GM12878 (cell line): ENCODE measurements around the gene FBXL15. TPM values are rescaled to one million over a fixed set of nuclear protein-coding genes. Genes with fewer than 3 reads are reported as not detected.
"Not testable (repeated sequence)": the region's sequence is repeated elsewhere in the genome, so short reads cannot be mapped to it uniquely, and the experiment has no call there.

Experiments used
- ATAC-seq: fragments of 200-7000 bp; cut with Tn5 transposase; 3 replicates; pipeline ENCODE4 v1.9.1; 2020; ENCODE audit warnings: mild to moderate bottlenecking, moderate library complexity
- BruUV-seq: library from RNA; stranded (reverse); fragments of 400-500 nt; replicated peaks from 2 replicates; lab custom pipeline; 2021; lab: Mats Ljungman, UMichigan
- CTCF ChIA-PET: fragments of 300-600 bp; sonication (Branson Sonifier 250); formaldehyde crosslinking; extraction: SDS; loops from one replicate; lab custom pipeline; 2021; ENCODE audit warnings: inconsistent platforms; lab: Yijun Ruan, JAX
- POLR2A ChIA-PET: fragments of 350-600 bp; formaldehyde crosslinking; extraction: SDS; loops from one replicate; lab custom pipeline; 2021; ENCODE audit warnings: inconsistent platforms; lab: Charles Lee
- RAD21 ChIA-PET: fragments of 300-600 bp; sonication (Branson Sonifier 250); formaldehyde crosslinking; loops from one replicate; lab custom pipeline; 2023; ENCODE audit warnings: antibody characterized with exemption; ENCODE audit not compliant: unreplicated experiment; lab: Charles Lee
- SMC1A ChIA-PET: fragments of 300-600 bp; sonication (Branson Sonifier 250); formaldehyde crosslinking; loops from one replicate; lab custom pipeline; 2023; ENCODE audit not compliant: unreplicated experiment, uncharacterized antibody; lab: Charles Lee
- DNase-seq: peaks from one replicate; pipeline ENCODE4 v3.0.0-alpha.2; 2011; ENCODE audit warnings: low read depth, low spot score
- FAIRE-seq: peaks from 3 replicates; lab custom pipeline; 2011; peaks lifted over from hg19 to GRCh38; lab: Jason Lieb, UNC
- H2AFZ ChIP-seq: 2 replicates; pipeline ENCODE4 v1.6.0; 2011; ENCODE audit warnings: low read depth, low read length, control low read depth; ENCODE audit not compliant: control insufficient read depth
- H3K27ac ChIP-seq: 2 replicates; pipeline ENCODE4 v1.5.1; 2011; ENCODE audit warnings: control low read depth; ENCODE audit not compliant: control insufficient read depth, insufficient read depth
- H3K27me3 ChIP-seq, 2 experiments: replicated peaks in 1 of 2; 2 replicates each; pipeline versions ENCODE4 v1.6.0 to v1.6.1; 2011; ENCODE audit warnings: low read length in 1 of 2; ENCODE audit not compliant: control insufficient read depth in 2 of 2, insufficient read depth in 2 of 2
- H3K36me3 ChIP-seq, 2 experiments: 2 replicates each; pipeline ENCODE4 v1.5.1; 2011; ENCODE audit warnings: low read length in 1 of 2; ENCODE audit not compliant: control insufficient read depth in 2 of 2, insufficient read depth in 2 of 2
- H3K4me1 ChIP-seq: 2 replicates; pipeline ENCODE4 v1.6.1; 2011; ENCODE audit warnings: mild to moderate bottlenecking, low read length, moderate library complexity, mixed read lengths; ENCODE audit not compliant: control insufficient read depth, insufficient read depth
- H3K4me2 ChIP-seq: 2 replicates; pipeline ENCODE4 v1.6.0; 2011; ENCODE audit warnings: control low read depth; ENCODE audit not compliant: control insufficient read depth, insufficient read depth
- H3K4me3 ChIP-seq: fragments of 200-600 bp; sonication (generic); 2 replicates; pipeline ENCODE4 v1.5.1; 2016
- H3K79me2 ChIP-seq: 2 replicates; pipeline ENCODE4 v1.6.0; 2011; ENCODE audit warnings: low read length; ENCODE audit not compliant: control insufficient read depth, insufficient read depth
- H3K9ac ChIP-seq: 2 replicates; pipeline ENCODE4 v1.8.0; 2011; ENCODE audit warnings: low read length, control low read depth, mixed read lengths; ENCODE audit not compliant: control insufficient read depth, insufficient read depth
- H3K9me3 ChIP-seq: replicated peaks from 3 replicates; pipeline ENCODE4 v1.5.1; 2011; ENCODE audit warnings: mild to moderate bottlenecking, low read length; ENCODE audit not compliant: control insufficient read depth, insufficient read depth
- H4K20me1 ChIP-seq: 2 replicates; pipeline ENCODE4 v1.6.0; 2011; ENCODE audit not compliant: control insufficient read depth, insufficient read depth
- CHD2 ChIP-seq: IDR thresholded peaks from 2 replicates; pipeline ENCODE4 v1.6.1; 2011; ENCODE audit warnings: low read depth, low read length, improper control_type of control experiment, borderline replicate concordance
- EED ChIP-seq: sonication (generic); IDR thresholded peaks from 2 replicates; pipeline ENCODE4 v1.6.1; 2016; ENCODE audit warnings: antibody characterized with exemption, low read depth
- ESRRA ChIP-seq: IDR thresholded peaks from 2 replicates; pipeline ENCODE4 v1.6.1; 2012; ENCODE audit warnings: mild to moderate bottlenecking, low read length, improper control_type of control experiment
- MYB ChIP-seq: fragments of 150-350 bp; IDR thresholded peaks from 2 replicates; pipeline ENCODE4 v1.6.1; 2014; ENCODE audit warnings: mild to moderate bottlenecking, low read depth, low read length, borderline replicate concordance
- PAX5 ChIP-seq: IDR thresholded peaks from 2 replicates; pipeline ENCODE4 v1.6.1; 2011; ENCODE audit warnings: low read depth, low read length, borderline replicate concordance
- SIX5 ChIP-seq: IDR thresholded peaks from 2 replicates; pipeline ENCODE4 v1.6.1; 2011; ENCODE audit warnings: mild to moderate bottlenecking, low read depth, low read length, moderate library complexity; ENCODE audit not compliant: severe bottlenecking
- SUPT20H ChIP-seq: IDR thresholded peaks from 2 replicates; pipeline ENCODE4 v1.6.1; 2011; ENCODE audit warnings: low read depth, mild to moderate bottlenecking, low read length, moderate library complexity, borderline replicate concordance; ENCODE audit not compliant: control insufficient read depth
- WGBS: methylation state at CpG from one replicate; pipeline ENCODE4 v1.1.6; 2016; ENCODE audit warnings: low lambda C conversion rate; ENCODE audit not compliant: insufficient replicate concordance, insufficient coverage; ENCODE audit errors: missing lambda C conversion rate; 5-methylcytosine and 5-hydroxymethylcytosine counted together
- in situ Hi-C: fragments of 300-500 bp; cut with MboI; formaldehyde crosslinking; loops from 9 replicates; pipeline ENCODE4 v1.14.3; 2018; ENCODE audit warnings: mixed read lengths
- intact Hi-C: fragments of 100-400 bp; cut with micrococcal nuclease; formaldehyde crosslinking; loops from one replicate; pipeline ENCODE4 v1.14.2; 2022; ENCODE audit not compliant: unreplicated experiment
- polyA plus RNA-seq, 11 experiments: library from polyadenylated mRNA; depleted of rRNA in 4 of 11; unstranded in 6 of 11; stranded (reverse) in 5 of 11; fragments of >200 nt; fragmentation: Nextera tagmentation in 4 of 11; fragmentation: Illumina TruSeq in 1 of 11; extraction: Ambion mirVana in 4 of 11; extraction: Trizol in 1 of 11; gene quantifications; 1 replicate in 1 of 11; 2 replicates in 10 of 11; pipeline versions ENCODE4 v1.2.1 to v1.2.3, GENCODE V29; 2011 to 2016; ENCODE audit warnings: inconsistent platforms in 2 of 11, missing spikeins in 2 of 11, low read depth in 1 of 11
- total RNA-seq, 4 experiments: library from RNA; depleted of rRNA in 3 of 4; stranded (reverse); fragments of >200 nt in 3 of 4; fragmentation: Illumina TruSeq in 1 of 4; extraction: Trizol in 1 of 4; gene quantifications; 2 replicates each; pipeline versions ENCODE4 v1.2.1 to v1.2.3, GENCODE V29; 2013 to 2021
- TF ChIP-seq, protein P1 (sequence below): fragments of 450-650 bp; formaldehyde crosslinking; IDR thresholded peaks from 2 replicates; pipeline ENCODE4 v1.5.0; 2022; ENCODE audit warnings: mild to moderate bottlenecking, missing genetic modification characterization
- TF ChIP-seq, protein P2 (sequence below): IDR thresholded peaks from 2 replicates; pipeline ENCODE4 v1.6.1; 2012; ENCODE audit warnings: low read depth, low read length, improper control_type of control experiment
- TF ChIP-seq, protein P3 (sequence below): fragments of 450-650 bp; IDR thresholded peaks from 2 replicates; pipeline ENCODE4 v1.6.1; 2014; ENCODE audit warnings: mild to moderate bottlenecking

FBXL15 gene
- total and polyA plus RNA-seq, 10 of the 15 experiments (the other 5 are each of a cell fraction or from before 2014, with no cell fraction given), result 0.13 to 21.3 (median 7.9) TPM

DNA sequence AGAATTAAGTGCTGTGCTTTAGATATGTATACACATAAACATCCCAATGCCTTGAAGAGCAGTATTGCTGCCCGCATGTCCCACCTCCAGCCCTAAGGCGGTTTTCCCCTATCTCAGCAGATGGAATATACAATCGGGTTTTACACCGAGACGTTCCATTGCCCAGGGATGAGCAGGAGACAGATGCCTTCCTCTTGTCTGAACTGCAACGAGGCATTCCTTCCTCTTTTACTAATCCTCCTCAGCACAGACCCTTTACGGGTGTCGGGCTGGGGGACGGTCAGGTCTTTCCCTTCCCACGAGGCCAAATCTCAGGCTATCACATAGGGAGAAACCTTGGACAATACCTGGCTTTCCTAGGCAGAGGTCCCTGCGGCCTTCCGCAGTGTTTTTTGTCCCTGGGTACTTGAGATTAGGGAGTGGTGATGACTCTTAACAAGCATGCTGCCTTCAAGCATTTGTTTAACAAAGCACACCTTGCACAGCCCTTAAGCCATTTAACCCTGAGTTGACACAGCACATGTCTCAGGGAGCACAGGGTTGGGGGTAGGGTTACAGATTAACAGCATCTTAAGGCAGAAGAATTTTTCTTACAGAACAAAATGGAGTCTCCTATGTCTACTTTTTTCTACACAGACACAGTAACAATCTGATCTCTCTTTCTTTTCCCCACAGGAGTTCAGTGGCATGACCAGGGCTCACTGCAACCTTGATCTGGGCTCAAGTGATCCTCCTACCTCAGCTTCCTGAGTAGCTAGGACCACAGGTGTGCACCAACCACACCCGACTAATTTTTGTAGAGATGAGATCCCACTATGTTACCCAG, 34.2 kb downstream of the FBXL15 start:
- RAD21 ChIA-PET, H3K27ac ChIP-seq, CTCF ChIA-PET, FAIRE-seq, POLR2A ChIA-PET, H4K20me1 ChIP-seq, in situ Hi-C loops, H3K9ac ChIP-seq, DNase-seq, H3K9me3 ChIP-seq, H3K4me2 ChIP-seq, H3K27me3 ChIP-seq, intact Hi-C loops, H3K36me3 ChIP-seq, ATAC-seq, H2AFZ ChIP-seq, BruUV-seq, H3K4me3 ChIP-seq, SMC1A ChIA-PET: not testable (repeated sequence)
- peaks cover 14% of the 10 kb centered on the region for H3K4me1 ChIP-seq
- H3K79me2 ChIP-seq, result peaks cover 21% of the 10 kb centered on the region
- 85% methylated on average over 13 of the region's 13 CpGs for WGBS

DNA sequence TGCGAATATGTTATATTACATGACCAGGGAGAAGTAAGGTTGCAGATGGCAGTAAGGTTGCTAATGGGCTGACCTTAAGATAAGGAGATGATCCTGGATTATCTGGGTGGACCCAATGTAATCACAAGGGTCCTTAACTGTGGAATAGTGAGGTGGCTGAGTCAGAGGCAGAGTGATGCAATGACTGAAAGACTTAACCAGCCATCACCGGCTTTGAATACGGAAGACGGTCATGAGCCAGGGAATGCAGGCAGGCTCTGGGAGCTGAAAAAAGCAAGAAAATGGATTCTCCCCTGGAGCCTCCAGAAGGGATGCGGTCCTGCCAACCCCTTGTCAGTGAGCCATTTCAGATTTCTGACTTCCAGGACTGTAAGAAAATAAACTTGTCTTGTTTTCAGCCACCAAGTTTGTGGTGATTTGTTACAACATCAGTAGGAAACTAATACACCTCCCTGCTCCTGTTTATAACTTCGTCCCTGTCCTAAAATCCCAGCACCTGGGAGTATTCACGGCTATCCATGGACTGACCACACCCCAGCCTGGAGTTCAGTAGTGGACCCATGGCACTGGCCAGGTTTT, 35.3 kb downstream of the FBXL15 start:
- BruUV-seq, result no TSS peak
- CTCF ChIA-PET, result no interaction called here
- TF ChIP-seq, protein P1, sequence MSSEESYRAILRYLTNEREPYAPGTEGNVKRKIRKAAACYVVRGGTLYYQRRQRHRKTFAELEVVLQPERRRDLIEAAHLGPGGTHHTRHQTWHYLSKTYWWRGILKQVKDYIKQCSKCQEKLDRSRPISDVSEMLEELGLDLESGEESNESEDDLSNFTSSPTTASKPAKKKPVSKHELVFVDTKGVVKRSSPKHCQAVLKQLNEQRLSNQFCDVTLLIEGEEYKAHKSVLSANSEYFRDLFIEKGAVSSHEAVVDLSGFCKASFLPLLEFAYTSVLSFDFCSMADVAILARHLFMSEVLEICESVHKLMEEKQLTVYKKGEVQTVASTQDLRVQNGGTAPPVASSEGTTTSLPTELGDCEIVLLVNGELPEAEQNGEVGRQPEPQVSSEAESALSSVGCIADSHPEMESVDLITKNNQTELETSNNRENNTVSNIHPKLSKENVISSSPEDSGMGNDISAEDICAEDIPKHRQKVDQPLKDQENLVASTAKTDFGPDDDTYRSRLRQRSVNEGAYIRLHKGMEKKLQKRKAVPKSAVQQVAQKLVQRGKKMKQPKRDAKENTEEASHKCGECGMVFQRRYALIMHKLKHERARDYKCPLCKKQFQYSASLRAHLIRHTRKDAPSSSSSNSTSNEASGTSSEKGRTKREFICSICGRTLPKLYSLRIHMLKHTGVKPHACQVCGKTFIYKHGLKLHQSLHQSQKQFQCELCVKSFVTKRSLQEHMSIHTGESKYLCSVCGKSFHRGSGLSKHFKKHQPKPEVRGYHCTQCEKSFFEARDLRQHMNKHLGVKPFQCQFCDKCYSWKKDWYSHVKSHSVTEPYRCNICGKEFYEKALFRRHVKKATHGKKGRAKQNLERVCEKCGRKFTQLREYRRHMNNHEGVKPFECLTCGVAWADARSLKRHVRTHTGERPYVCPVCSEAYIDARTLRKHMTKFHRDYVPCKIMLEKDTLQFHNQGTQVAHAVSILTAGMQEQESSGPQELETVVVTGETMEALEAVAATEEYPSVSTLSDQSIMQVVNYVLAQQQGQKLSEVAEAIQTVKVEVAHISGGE (CRISPR knock-in tag), result no peak
- TF ChIP-seq, protein P2, sequence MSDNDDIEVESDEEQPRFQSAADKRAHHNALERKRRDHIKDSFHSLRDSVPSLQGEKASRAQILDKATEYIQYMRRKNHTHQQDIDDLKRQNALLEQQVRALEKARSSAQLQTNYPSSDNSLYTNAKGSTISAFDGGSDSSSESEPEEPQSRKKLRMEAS, result no peak
- TF ChIP-seq SUPT20H, result no peak
- TF ChIP-seq PAX5, result no peak
- TF ChIP-seq, protein P3, sequence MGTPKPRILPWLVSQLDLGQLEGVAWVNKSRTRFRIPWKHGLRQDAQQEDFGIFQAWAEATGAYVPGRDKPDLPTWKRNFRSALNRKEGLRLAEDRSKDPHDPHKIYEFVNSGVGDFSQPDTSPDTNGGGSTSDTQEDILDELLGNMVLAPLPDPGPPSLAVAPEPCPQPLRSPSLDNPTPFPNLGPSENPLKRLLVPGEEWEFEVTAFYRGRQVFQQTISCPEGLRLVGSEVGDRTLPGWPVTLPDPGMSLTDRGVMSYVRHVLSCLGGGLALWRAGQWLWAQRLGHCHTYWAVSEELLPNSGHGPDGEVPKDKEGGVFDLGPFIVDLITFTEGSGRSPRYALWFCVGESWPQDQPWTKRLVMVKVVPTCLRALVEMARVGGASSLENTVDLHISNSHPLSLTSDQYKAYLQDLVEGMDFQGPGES, result no peak
- no peak for TF ChIP-seq EED
- TF ChIP-seq CHD2, result no peak
- TF ChIP-seq SIX5, result no peak
- TF ChIP-seq MYB, result no peak
- no peak for TF ChIP-seq ESRRA

More for the DNA sequence above, 35.3 kb downstream of the FBXL15 start:
- Histone ChIP-seq H3K9ac (no peak overlapping the region), H3K4me1 (peaks cover 16% of the 10 kb centered on the region), H3K9me3 (no peaks in the 10 kb centered on the region), H3K27ac (no peak overlapping the region), H3K27me3 (no peaks in the 10 kb centered on the region), H3K36me3 (no peaks in the 10 kb centered on the region; a peak in 1 of 4 replicates), H2AFZ (no peak overlapping the region), H3K4me2 (no peak overlapping the region), H3K79me2 (peaks cover 11% of the 10 kb centered on the region), H3K4me3 (no peak overlapping the region), H4K20me1 (no peaks in the 10 kb centered on the region)
- DNase-seq (no peak), FAIRE-seq (no peak), ATAC-seq (no peak)
- intact Hi-C loops (no loop called here), in situ Hi-C loops (no loop called here)
- ChIA-PET SMC1A (interaction anchor here (1.1 kb wide), 1 partner anchor 57 kb away, joined by 3 read pairs; no protein-coding TSS in a partner anchor), RAD21 (interaction anchor here (1.2 kb wide), 1 partner anchor 128 kb away, joined by 3 read pairs; no protein-coding TSS in a partner anchor), POLR2A (no interaction called here)
- 98% methylated on average over 7 of the region's 7 CpGs for WGBS
